Smooth muscle cell of the brain vasculature (primary cell): ENCODE results near the gene STARD8.

Source experiments
- DNase-seq: peaks from one replicate; pipeline ENCODE4 v3.0.0-alpha.2; 2012; ENCODE audit warnings: low read depth, low spot score

Gene STARD8

DNA sequence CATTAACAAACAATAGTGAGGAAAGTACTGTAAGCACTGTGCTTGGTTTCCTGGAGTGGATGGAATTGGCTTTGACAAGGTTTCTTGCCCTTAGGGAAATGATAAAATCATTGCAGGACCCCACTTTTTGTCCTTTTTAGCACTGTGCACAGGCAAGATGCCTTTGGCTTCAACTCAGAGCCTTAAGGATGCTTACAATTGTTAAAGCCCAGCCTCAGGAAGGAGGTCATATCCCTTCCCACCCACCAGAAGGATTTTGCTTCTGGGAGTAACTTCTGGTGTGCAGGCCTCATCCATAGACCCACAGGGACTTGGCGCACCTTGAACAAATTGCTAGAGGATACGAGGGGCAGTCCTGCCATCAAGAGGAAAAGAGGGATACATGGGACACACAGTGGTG is 44.5 kb downstream of the STARD8 start:
- DNase-seq, result no peak

DNA sequence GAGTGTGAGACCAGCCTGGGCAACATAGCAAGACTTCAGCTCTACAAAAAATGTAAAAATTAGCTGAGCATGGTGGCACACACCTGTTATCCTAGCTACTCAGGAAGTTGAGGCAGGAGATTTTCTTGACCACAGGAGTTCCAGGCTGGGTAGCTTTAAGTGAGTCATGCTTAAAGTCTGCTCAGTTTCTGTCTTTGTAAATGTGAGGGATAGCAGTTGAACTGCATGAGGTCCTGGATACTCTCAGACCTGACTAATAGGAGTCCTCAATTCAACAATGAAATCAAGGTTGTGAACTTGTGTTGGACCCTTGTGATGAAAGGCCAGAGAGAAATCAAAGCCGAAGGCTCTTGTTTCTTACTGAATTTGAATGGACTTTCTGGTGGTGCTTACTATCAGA is 45.2 kb downstream of the STARD8 start:
- DNase-seq, result no peak

DNA sequence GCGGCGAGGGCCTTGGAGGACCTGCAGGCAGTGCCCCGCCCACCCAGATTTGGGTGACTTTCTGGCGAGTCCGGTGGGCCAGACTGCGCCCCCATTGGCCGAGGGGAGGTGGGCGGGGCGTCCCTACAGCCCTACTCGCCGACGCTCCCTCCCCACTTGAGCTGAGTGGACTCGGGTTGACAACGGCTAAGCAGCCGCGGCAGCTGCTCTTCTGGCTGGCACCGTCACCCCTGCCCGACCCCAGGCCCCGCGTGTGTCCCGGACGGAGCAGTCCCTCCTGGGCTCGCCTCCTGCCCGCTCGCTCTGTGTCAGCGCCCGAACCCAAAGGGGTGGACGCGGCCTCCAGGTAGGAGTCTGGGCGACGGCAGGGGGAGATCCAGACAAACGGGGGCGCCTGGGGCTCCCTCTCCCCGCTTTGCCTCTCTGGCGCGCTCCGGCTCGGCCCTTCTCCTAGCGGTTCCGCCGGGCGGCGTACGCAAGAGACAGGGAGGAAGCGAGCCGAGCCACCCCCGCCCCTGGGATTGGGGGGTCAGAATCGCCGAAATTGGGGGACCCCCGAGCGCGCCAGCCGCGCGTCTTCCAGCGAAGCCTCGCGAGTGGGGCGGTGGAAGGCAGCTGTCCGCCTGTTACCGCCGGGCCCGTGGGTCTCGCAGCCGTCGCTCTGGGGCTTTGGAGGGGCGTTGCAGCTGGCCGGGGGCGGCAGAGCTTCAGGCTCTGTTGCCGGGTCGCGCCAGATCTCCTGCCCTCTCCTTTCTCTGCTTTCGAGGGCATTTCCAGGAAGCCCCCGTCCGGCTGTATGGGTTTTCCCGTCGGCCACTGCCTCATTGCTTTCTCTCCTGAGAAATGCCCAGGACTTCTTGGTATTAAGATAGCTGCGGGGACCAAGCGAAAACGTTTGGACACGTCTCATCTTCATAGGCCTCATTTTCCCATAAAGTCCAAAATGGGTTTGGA is 46.3 kb downstream of the STARD8 start:
- no peak for DNase-seq

DNA sequence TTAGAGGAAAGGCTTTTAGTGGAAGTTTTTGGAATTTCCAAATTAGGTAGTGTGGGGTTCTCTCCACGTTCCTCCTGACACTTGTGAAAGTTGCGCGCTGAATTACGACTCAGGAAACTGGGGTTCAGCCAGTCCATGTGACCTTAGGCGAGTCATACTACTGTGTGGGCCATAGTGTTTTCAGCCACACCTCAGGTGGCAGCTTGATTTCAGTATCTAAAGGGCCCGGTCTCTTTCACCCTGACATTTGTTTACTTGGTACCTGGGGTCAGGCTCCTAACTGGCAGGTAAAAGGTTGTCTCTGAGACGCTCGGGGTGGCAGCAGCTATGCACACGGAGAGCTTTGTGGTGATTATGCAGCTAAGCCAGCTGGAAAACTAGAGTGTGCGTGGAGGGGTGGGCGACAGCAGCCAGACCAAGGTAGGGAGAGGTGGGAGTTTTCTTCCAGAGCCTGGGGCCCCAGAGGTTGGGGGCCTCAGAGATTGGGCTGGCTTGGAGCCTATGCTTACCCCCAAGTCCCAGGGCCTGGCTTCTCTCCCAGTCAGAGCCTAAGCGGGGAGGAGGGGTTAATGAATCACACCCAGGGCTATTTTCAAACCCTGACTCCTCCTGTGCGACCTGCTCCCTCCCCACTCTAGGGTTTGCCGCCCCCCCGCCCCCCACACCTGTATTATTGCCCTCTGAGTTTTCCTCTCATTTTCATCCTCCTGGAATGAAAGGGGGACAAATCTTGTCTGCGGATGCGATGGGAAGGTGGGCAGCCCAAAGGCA is 47.2 kb downstream of the STARD8 start:
- DNase-seq, result no peak

DNA sequence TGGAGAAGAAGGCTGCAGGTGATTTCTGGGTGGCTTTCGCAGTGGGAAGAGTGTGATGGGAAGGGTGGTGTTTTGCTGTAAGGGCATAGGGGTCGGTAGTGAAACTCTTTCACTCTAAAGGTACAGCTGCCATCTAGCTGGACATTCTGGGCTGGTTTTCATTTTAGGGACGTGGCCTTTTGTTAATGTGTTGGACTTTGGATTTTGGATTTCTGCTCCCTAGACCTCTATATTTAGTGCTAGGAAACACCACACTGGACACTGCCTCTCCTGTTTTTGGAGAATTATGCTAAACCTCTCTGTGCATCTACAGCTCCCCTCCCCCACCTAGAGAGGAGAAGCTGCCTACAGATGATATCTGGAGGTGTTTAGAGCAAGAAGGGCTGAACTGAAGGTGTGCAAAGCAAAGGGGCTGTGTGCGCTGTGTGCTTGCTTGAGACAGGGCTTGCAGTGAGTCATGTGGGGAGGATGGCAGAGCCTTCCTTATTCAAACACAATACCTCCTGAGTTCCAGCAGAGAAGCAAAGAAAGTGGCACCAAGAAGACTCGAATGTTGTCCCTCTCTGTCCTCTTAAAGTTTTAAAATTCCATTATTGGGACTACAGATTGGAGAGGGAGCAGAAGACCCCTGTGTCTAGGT is 47.9 kb downstream of the STARD8 start:
- no peak for DNase-seq

DNA sequence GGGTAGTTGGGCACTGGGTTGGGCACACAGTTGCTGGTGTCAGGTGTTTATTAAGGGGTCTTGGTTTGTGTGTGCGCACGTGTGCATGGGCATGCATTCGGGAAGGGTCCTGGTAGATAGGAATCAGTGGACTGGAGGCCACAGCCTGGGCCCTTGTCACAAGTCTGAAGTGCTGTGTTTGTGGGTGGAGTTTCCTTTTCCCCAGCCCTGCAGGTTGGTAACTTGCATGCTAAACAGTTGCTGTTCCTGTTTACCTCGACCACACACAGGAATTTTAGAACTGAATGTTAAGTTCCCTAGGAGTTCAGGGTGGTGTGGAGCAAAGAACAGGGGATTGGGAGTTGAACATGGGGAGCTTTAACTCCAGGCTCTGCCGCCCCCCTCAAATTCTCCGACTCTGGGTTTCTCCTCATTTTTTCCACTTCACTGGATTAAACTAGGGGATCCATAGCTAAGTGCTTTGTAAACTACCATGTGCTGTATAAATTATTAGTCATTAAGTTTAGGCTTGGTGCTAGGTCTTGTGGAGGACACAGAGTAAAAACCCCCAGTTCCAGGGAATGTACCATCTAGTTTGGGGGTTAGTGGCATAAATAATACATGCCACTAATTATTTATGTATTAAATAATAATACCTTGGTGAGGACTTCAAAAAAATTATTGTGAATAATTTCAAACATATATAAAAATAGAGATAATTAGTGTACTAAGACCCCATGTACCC is 49.0 kb downstream of the STARD8 start:
- DNase-seq, result no peak

DNA sequence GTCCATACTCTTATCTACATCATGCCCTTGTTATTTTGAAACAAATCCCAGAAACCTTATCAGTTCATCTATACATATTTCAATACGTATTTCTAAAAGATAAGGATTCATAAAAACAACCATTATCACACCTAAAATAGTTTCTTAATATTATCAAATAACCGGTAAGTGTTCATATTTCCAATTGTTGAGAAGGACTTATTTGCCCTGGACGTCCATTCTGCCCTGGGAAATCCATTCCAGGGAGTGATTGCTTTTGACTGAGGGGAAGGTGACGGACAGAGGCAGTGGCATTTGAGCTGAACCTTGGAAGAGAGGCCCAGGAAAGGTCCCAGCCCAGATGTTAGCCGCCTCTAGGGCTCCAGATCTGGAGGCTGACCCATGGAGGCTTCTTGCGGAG is 49.6 kb downstream of the STARD8 start:
- no peak for DNase-seq

DNA sequence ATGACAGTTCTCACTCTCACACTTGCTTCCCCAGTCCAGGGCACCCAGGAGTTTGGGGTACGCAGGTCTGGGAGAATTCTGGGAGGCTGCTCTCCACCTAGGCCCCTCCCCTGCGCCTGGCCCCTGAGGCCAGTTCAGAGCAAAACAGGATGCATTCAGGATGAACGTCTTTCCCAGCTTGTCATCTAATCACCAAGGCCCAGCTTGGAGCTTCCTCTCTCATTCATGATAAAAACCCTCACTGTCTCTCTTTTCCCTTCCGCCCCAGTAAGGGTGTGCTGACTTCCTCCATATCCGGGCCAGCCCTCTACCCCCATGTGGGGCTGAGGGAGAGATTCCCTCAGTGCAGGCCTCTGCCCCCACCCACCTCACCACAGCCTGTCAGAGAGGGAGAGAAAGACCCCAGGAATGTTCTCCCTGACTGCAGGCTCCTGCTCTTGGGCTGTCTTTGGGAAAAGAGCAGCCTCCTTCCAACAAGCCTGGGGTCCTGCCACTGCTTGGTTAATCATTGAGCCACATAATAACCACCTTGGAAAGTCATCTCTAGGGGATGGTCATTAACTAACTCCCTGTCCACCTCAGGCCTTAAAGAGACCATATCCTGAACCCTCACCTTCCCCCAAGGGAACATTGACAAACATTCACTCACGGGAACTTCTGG is 50.1 kb downstream of the STARD8 start:
- DNase-seq, result no peak

DNA sequence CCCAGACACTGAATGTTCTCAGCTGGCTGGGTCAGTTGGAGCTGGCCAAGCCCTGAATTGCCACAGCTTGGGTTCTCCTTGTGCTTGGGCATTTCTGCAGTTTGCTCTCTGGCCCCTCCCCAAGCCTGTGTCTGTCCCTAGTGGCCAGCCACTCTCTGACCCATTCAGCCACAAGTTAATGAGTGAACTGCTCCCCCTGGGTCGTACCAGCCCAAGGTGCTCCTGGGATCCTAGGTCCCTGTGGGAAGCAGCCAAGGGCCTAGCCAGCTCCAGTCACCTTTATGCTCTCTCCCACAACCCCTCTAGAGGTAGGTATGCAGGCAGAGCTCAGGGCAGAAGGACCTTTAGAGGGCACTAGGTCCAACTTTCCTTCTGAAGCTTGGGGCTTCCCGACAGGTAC is 51.5 kb downstream of the STARD8 start:
- no peak for DNase-seq

DNA sequence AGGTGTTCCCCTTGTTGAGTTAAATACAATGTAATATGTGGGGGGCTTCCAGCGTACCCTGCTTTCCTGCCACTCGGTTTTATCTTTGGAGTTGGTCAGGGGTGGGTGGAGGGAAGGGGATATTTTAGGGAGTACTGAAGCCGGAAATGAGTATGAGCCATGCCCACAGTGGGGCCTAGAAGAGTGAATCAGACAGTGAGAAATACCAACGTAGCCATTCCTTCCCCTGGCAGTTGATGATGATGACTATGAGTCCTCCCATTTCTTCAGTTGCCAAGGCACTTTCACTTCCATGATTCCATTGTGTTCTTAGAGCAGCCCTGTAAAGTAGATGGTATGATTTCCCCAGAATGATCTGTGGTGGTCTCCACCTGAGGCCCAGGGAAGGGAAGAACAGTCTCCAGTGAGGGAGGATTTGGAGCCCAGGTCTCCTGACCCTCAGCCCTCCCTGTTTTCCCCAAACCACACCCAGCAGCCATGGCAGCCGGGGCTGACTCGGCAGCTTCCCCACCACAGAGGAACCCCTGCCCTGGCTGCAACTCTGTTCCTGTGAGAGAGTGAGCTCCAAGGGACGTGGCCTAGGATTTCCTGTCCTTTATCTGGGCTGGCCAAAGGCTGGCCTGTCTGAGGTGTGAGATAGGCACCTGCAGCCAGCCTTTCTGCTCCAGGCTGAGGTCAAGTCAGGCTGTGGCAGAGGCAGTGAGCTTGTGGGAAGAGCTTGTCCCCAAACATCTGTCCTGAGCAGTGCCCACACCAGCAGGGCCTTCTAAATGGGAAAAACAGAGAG is 52.7 kb downstream of the STARD8 start:
- no peak for DNase-seq

DNA sequence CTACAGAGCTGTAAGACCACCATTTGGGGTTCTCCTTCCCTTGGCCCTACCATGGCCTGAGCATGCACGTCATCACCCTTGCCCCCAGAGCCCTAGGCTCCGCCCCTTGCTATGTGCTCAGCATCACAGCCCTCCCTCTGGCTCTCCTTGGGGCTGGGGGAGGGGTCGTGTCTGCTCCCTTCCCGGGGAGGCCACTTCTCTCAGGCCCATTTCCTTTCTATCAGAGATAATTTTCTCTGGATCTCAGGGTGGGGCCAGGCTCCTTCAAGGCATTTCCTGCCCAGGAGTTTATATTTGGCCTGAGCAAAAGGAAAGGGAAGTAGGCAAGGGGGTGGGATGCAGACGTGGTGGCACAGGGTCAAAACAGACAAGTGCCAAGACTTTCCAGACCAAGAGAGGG is 55.9 kb downstream of the STARD8 start:
- no peak for DNase-seq

DNA sequence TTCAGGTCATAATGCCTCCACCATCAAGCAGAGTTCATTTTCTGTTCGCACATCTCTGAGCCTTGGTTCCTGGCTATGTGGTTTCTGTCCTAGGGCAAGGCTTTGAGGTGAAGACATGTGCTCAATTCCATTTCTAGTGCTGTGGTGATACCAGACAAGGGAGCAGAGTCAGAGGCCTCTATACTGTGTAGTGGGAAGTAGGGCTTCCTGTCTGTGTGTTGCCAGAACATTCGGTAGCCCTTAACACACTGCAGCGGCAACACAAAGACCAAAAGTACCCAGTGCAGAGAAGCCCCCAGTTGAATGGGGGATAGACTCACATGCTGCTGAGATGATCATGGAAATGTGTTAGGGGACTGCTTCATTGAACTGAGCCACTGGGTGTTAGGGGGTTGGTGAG is 56.4 kb downstream of the STARD8 start:
- no peak for DNase-seq

DNA sequence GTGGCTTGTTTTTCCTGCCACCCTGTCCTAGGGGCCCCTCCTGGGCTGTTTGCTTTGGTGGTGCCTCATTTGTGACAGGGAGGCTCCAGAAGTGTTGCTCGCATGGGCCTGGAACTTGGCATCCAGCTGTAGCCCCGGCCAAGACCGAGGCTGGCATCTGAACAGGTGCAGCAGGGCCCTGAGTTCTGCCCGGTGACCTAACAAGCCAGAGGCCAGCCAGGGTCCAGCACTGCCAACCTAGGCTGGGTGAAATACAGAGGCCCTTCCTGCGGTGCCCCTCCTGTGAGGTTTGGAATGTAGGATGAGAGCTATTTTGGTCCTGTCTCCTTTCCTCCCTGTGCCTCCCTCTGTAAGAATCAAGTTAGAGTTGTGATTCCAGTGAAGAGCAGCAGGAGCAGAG is 58.5 kb downstream of the STARD8 start:
- DNase-seq, result no peak

DNA sequence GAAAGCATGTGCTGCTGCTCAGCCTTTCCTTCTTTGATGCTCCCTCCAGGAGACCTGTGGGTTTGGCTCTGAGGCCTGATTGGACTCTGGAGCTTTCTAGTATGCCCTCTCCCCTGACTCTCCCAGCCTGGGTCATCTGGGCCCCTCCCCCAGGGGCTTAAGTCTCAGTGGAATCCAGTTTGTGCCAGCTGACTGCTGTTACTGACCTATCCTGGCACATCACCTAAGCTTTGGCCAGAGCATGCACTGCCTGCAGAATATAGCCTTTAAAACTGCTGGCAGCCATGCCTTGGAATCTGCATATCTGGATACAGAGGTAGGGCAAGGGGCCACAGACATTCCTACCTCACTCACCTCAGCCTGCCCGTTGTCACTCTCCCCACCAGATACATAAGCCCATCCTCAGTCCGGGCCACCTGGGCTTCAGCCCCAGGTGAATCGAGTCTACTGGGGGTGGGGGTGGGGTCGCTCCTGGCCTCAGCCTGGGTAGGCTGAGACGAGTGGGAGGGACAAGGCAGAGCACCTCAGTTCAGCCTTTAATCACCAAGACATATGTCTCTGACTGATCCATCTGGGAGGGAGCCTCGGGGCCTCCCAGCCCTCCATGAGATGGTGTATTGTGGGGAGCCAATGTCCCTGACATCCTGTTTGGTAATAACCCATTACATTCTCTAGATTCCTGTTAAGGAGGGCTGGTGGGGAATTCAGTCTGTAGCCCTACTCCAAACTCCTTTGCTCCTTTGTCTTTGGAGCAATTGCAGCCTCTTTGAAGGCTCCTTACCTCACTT is 61.2 kb downstream of the STARD8 start:
- no peak for DNase-seq

DNA sequence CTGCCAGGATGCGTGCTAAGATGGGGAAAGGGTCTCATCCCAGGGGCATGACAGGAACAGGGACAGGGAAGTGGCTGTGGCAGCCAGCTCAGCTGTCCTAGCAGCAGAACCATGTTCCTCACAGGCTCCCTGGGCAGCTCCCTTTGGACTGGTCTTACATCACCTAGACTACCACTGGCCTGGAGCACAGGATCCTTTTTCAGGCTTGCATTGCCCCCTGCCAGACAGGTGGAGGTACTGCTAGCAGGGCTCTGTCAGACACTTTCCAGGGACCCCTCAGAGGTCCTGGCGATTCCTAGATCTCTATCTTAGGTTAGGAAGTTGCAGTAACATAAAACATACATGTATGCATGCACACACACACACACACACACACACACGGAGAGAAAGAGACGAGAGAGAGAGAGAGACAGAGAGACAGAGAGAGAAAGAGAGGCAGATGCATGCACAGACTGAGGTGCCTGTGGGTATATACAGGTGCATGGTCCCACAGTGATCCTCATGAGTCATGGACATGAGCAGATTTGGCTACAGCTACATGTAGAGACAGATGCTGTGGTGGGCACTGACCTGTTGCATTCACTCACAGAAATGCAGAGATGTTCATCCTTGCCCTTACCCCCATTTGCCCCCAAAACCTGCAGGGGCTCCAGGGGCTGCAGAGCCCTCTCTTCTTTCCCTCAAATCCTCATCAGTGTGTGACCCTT is 63.6 kb downstream of the STARD8 start:
- no peak for DNase-seq

DNA sequence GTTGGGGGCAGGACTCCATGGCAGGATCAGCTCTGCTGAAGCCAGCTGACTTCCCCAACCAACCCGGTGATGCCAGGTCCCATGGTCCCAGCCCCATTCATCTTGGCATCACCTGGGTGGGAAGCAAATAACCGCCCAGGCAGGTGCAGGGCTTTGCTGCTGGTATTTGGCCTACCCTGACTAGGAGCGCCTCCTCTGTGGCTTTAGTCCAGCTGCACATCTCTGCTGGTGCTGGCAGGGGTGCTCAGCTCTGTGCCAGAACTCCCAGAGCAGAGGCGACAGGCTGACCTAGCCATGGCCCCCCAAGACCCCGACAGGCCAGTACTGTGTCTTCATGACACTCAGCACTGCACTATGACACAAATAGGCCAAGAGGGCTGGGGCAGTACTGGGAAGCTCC is 64.4 kb downstream of the STARD8 start:
- DNase-seq, result no peak

DNA sequence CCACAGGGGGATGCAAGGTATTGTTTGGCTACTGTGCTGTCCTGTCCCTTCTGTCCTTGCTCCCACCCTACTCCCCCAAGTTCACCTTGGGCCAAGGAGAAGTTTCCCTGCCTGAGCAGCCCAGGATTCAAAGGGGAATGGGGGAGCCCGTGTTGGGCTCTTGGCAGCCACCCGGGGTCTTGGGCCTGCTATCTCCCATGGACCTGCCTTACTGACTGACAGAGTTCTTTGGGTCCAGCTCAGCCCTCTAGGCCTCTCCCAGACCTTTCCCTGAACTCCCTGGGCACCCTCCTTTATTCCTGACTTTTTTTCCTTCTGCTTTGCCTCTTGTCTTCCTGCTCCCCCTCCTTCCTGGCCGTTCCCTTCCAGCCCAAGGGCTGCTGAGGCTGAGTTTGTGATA is 67.4 kb downstream of the STARD8 start:
- DNase-seq, result no peak

DNA sequence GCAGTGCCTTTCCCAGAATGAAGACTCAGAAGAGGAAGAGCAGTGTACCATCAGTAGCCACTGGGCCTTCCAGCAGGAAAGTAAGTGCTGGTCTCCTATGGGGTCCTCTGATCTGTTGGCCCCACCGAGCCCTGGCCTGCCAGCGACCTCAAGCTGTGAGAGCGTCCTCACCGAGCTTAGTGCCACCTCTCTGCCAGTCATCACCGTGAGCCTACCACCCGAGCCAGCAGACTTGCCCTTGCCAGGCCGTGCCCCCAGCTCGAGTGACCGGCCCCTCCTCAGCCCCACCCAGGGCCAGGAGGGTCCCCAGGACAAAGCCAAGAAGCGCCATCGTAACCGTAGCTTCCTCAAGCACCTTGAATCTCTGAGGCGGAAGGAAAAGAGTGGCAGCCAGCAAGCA is 69.7 kb downstream of the STARD8 start:
- no peak for DNase-seq
